ENCODE measurements around the gene RIPOR3.
"Not testable (repeated sequence)": the region's sequence is repeated elsewhere in the genome, so short reads cannot be mapped to it uniquely, and the experiment has no call there.

Gene RIPOR3

DNA sequence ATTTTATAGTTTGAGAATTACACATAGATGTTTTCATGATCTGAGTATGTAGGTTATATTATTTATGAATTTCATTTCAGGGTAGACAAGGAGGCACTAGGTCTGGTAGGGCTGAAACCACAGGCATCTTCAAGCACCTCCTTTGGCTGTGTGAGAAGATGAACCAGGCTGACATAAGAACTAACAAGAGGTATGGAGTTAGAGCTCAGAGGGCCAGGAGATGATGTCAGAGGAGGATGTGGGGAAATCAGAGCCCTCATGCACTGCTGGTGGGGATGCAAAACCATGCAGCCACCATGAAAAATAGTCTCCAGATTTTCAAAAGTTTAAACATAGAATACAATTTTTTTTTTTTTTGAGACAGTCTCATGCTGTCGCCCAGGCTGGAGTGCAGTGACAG, 13.6 kb upstream of the RIPOR3 start:
- no peak for DNase-seq (ENCODE audit: low read depth, low spot score)

DNA sequence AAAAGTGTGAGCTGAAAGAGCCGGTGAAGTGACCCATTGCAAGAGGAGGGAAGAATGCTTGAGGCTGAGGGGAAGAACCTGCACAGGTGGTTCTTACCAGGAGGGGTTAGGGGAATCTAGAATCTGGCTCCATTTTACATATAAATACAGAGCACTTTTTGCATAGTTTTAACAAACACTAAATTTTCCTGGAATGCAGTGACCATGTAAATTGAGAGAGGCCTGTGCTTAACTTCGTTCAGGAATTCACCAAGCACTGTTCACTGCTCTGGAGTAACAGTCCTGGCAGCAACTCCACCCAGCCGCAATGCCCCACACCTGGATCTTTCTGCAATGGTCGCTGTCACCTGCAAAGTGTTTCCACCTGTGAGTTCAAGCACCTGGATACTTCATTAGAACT, 13.2 kb upstream of the RIPOR3 start:
- no peak for DNase-seq (ENCODE audit: low read depth, low spot score)

DNA sequence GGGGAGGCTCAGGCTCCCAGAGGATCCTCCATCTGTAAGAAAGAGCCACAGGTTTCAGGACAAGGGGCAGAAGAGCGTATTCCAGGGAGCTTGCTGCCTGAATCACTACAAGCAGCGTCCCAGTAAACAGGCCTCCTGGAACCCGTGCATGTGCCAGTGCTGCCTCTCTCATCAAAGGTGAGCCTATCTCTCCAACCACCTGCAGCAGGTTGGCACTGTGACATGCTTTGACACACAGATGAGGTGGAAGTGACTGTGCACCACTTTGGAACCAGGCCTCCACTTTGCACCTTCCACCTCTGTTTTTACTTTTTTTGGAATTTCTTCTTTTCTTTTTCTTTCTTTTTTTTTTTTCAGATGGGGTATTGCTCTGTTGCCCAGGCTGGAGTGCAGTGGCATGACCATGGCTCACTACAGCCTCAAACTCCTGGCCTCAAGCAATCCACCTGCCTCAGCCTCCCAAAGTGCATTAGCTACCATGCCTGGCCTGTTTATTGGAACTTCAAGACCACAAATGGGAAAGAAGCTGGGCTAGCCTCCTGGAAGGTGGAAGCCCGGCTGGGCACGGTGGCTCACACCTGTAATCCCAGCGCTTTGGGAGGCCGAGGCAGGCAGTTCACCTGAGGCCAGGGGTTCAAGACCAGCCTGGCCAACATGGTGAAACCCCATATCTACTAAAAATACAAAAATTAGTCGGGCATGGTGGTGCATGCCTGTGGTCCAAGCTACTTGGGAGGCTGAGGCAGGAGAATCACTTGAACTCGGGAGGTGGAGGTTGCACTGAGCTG, 12.5 kb upstream of the RIPOR3 start:
- DNase-seq (ENCODE audit: low read depth, low spot score), result not testable (repeated sequence)

DNA sequence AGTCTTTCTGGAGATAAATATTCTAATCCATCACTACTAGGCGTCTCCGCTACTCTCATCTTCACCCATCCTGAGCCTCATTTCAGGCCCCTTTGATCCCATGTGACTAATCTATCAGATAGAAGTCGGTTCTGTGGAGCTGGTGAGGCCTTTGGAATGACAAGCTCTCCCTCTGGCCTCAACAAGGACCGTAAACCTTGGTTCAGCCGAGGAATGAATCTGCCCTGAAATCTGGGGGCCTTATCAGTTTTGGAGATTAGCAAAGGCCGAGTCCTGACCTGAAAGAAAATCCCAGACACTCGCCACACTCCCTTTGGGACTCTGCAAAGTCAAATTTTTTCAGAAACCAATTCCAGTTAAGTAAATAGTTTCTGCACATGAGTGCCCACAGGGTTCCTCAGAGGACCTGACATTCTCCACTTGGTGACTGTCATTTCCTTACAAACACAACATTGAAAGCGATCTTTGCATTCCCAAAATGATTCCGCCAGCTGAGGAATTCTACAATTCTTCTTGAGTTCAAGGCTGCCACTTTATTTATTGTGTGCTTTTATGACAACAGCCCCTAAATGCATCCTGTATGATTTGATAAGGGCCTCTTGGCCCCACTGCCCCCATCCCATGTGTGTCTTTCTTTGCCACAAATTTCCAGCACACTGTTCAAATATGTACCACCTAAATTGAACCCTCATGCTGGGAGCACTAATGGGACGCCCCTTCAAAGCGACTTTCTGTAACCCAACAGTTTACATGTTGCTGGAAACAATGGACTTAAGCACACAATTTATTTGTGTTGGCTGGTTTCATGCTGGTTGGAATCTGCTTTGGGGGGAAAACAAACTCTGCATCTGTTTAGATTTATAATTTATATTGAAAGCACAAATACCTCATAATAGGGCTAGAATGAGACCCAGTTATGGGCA, 10.0 kb upstream of the RIPOR3 start:
- no peak for DNase-seq (ENCODE audit: low read depth, low spot score)

DNA sequence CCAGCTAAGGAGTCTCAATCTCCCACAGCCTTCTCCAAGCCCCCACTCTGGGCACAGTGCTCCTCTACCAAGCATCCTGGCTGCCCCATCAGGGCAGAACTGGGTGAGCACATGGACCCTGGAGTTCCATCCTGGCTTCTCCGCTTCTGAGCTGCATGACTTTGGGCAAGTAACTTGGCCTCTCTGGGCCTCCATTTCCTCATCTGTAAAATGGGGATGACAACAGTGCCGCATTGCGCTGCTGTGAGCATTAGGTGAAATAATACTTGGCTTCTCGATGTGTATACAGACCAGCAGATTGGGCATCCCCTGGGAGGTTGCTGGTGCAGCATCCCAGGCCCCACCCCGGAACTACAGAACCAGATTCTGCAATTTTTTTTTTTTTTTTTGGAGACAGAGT, 8.3 kb upstream of the RIPOR3 start:
- DNase-seq (ENCODE audit: low read depth, low spot score), result no peak

DNA sequence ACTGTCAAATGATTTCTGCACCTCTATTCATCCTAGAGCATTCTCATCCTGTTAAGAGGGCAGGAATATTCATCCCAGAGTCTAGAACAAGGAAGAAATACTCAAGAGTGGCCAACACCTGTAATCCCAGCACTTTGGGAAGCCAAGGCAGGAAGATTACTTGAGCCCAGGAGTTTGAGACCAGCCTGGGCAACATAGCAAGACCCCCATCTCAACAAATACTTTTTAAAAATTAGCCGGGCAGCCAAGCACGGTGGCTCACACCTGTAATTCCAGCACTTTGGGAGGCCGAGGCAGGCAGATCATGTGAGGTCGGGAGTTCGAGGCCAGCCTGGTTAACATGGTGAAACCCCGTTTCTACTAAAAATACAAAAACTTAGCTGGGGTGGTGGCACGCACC, 6.9 kb upstream of the RIPOR3 start:
- DNase-seq (ENCODE audit: low read depth, low spot score), result not testable (repeated sequence)

DNA sequence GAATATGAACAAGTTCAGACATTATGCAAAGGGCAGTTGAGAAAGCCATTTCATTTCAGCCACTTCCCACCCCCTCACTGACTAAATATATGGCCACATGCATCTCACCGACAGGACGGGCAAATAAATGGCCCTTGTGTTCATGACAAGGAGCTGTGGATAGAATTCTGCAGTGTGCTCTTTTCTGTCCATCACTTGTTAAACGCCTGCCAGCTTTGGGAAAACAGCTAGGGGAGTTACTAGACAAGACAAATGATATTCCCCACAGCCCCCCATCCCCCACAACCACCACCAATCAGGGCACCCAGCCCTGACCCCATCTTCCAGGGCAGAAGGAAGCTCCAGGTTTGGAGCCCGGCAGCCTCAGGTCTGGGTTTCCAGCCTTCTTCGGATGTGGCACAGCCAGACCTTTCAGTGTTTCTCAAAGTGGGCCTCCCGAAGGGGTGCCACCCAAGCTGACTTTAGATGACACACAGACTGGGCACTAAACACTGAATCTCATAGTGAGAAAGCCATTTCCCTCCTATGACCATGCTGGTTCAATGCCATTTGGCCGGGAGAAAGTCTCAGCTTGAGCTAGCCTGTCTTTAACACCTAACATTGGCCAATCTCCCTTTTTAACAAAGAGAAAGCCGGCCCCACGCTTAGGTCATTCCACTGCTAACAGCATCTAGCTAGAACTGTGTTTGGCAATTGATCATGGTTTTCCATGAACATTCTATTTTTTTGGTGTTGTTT, 4.0 kb upstream of the RIPOR3 start:
- no peak for DNase-seq (ENCODE audit: low read depth, low spot score)

DNA sequence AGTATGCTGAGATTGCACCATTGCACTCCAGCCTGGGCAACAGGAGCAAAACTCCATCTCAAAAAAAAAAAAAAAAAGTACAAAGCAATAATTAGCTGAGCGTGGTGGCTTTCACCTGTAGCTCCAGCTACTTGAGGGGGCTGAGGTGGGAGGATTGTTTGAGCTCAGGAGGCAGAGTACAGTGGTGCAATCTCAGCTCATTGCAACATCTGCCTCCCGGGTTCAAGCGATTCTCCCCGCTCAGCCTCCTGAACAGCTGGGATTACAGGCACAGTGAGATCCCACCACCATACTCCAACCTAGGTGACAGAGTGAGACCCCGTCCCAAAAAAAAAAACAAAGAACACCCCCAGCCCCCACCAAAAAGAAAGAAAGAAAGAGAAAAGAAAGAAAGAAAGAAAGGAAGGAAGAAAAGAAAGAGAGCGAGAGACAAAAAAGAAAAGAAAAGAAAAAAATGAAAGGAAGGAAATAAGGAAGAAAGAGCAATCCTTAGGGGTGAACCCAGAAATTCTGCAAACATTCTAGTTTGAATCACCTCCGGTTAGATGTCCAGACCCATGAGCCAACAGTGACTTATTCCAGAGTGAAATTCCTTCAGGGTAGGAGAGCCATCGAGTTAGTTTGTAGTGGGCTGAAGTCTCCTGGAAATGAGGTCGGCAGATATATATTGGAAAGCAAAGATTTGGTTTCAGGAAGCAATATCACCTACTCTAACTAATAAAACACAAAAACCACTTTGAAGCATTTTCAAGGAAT, 3.2 kb upstream of the RIPOR3 start:
- DNase-seq (ENCODE audit: low read depth, low spot score), result no peak

DNA sequence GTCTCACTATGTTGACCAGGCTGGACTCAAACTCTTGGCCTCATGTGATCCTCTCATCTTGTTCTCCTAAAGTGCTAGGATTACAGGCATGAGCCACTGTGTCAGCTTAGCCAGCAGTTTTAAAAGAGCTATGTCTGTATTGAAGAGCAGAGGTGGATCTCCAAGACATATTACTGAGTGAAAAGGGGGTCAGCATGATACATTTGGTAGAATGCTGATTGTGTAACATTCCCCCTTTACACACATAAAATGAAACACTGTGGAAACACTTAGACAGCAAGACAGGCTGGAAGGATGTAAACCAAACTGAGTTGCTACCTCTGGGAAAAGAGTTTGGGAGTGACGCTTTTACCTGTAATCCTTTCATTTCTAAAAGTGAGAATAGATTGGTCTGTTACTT, 1.7 kb upstream of the RIPOR3 start:
- DNase-seq (ENCODE audit: low read depth, low spot score), result no peak

DNA sequence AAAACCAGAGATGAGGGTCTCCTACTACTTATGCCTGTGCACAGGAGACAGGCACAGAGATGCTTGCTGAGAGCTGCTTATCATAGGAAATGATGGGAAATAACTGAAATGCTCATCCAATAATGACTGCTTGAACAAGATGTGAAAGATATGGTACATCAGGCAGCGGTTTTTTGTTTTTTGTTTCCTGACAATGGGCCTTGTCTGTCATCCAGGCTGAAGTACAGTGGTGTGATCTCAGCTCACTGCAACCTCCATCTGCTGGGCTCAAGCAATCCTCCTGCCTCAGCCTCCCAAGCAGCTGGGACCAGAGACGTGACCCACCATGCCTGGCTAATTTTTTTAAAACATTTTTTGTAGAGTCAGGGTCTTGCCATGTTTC, 1.2 kb upstream of the RIPOR3 start:
- no peak for DNase-seq (ENCODE audit: low read depth, low spot score)

DNA sequence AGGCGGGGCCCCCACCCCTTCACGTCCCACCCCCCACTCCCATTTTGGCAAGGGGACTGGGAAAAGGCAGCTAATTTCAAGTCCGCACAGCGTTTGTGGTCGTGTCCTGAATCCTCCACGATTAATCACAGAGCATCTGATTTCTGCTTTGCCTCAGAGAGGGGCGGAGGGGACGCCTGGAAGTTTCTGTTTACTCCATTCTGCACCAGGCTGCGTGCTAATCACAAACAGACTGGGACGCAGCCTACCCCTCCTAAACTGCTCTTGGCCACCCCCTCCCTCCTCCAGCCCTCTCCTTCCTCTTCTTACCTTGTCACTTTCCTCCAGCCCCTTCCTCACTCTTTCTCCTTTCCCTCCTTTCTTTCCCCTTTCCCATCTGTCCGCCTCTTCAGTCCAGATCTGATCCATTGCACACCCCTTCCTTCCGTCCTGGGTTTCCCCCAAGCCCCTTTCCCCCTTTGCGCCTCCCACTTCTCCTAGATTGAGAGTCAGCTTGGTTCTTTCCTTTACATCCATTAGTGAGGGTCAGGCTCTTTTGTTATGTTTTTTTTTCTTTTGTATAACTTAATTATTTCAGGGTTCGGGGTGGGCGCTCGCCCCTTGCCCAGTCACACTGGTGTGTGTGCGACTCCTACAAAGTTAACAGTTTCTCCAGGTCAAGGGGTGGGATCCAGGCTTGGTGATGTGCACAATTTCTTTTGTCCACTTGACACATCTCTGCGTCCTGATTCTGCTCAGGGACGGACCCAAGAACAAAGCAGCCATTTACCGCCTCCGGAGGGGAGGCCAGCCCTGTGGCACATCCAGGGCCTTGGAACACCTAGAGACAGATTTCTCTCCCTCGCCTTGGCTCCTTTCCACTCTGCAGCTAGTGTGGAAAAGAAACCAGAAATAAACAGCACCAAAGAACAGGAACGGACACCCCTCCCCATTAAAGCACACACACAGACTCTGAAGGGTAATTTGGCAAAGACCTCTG, 520 bp upstream of the RIPOR3 start:
- no peak for DNase-seq (ENCODE audit: low read depth, low spot score)

DNA sequence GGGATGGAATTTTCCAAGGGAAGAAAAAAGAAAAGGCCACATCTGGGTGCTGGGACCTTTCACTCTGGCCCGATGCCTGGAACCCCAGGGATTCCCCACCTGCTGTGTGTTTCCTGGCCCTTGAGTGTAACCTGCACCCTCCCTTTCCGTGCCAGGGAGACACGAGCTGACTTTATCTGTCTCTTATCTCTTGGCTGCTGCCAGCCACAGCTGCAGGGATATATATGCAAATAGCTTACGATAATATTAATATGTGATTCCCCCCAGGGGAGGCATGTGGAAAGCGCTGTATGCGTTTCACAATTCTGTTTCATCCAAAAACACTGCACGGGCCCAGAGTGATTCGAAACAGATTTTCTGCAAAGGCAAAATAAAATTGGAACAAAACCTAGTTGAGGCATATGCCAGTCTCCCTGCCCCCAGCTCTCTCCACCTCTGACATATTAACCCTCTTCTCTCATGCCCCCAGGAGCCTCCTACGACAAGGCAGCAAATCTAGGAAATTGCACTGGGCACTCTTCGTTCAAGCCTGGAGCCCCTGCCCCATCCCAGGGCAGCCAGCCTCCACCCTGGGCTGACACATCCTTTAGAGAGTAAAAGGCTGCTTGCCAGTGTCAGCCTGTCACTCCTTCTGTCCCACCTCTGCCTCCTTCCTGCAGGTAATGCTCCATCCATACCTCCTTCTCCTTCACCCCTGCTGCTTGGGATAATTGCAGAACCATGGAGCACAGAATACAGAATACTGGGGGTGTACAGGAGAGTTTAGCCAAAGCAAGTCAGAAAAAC, 1.3 kb downstream of the RIPOR3 start:
- no peak for DNase-seq (ENCODE audit: low read depth, low spot score)

DNA sequence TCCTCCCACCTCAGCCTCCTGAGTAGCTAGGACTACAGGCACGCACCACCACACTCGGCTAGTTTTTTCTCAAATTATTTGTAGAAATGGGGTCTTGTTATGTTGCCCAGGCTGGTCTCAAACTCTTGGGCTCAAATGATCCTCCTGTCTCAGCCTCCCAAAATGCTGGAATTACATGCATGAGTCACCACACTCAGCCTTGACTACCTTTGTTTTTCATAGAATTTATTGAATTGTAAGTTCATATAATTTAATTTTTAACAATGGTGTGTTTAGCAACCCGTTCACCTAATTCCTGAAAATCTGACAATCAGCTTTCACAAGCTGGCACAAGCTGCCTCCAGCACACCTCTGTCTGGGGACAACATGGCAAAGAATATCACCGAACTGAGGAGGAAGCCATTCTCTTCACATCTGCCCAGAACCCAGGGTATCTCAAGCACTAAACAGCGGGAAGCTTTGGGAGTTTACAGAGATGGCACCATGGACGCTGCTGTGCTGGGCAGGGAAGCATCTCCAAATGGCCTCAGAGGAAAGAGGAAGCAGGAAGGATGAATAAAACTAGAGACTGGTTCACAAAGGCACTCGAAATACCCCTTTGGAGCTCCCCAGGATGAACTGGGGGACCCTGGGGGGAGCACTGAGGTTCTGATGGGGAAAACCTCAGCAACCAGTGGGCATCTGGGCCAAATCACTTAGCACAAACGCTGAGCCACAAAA, 2.9 kb downstream of the RIPOR3 start:
- no peak for DNase-seq (ENCODE audit: low read depth, low spot score)

DNA sequence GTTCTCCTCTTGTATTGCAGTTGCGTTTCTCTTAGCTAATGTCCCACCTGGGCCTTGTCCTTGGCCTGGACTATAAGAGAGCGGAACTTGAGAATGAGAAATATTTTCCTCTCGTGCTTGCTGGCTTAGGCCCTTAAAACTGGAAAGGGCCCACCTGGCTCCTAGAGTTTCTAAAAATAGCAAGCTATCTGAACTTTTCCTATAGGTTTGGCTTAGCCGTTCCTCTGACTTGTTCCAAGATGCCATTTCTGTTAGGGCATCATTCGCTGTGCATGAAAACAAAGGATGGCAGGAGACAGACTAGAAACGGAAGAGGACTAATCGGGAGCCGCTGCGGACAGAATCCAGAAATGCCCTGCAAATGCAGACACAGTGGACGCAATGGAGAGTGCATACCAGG, 4.5 kb downstream of the RIPOR3 start:
- DNase-seq (ENCODE audit: low read depth, low spot score), result no peak

DNA sequence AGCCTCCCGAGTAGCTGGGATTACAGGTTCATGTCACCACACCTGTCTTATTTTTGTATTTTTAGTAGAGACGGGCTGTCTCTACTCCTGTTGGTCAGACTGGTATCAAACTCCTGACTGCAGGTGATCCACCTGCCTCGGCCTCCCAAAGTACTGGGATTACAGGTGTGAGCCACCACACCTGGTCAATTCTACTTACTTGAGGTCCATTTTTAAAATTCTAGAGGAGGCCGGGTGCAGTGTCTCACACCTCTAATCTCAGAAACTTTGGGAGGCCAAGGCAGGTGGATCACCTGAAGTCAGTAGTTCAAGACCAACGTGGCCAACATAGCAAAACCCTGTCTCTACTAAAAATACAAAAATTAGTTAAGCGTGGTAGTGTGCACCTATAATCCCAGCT, 7.8 kb downstream of the RIPOR3 start:
- no peak for DNase-seq (ENCODE audit: low read depth, low spot score)

DNA sequence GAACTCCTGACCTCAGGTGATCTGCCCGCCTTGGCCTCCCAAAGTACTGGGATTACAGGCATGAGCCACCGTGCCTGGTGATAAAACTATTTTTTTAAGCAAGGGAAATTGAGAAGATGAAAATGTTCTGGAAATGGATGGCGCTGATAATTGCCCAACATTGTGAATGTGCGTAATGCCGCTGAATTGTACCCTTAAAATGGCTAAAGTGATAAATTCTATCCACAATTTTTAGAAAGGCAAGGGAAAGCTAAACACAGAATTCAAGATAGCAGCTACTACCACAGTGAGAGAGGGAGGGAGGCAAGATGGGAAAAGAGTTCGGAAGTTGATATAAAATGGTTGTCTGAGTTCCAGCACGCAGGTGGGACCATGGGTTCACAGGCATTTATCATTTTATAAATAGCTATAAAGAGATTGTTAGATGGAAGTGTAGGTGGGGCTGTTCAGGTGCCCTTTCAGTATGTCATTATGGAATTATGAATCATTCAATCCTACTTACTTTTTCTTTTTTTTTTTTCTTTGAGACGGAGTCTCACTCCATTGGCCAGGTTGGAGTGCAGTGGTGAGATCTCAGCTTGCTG, 8.3 kb downstream of the RIPOR3 start:
- no peak for DNase-seq (ENCODE audit: low read depth, low spot score)

DNA sequence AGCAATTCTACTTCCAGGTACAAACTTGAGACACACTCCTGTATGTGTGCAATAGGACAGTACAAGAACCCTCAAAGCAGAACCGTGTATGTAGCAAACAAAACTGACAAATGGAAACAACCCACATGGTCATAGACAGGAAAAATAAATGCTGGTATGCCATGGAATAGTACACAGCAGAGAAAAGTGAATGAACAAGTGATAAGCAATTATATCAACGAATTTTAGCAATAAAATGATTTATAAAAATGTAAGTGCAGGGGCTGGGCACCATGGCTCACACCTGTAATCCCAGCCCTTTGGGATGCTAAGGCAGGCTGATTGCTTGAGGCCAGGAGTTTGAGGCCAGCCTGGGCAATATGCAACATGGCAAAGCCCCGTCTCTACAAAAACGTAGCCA, 9.3 kb downstream of the RIPOR3 start:
- no peak for DNase-seq (ENCODE audit: low read depth, low spot score)

DNA sequence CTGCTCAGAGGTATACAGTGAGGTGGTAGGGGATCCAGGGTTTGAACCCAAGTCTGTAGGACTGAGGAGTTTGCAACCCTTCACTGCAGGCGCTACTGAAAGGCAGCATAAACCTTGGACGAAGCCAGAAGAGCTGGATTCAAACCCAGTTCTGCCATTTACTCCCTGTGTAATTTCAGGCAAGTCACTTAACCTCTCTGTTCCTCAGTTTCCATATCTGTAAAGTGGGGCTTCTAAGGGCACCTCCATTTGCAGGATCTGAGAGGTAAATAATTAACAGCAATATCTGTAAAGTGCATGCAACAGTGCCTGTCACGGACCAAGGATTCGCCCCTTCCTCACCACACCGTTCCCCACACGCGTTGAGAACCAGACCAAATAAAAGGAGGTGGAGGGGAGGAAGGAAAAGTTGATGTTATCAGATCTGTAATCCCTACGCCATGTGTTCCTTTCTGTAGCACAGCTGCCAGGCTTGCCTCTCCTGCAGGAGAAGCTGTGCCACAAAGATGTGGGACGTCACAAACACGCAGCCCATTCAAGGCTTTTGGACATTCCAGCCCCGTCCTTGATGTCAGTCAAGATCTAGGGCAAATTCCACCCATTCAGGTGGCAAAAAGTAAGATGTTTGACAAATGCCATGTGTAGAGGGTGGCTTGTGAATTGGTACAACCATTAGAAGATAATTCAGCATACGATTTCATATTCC, 9.8 kb downstream of the RIPOR3 start:
- DNase-seq (ENCODE audit: low read depth, low spot score), result no peak

Data from activated CD4-positive, CD25-positive, alpha-beta regulatory T cell treated with anti-CD3 and anti-CD28 coated beads, Interleukin-2, amount 50 U/mL, for 16 hours (primary cell).